Duodenal mucosa (tissue), 2 donors: Measurements from ENCODE around the gene UBE2L3.
"Not testable (repeated sequence)": the region's sequence is repeated elsewhere in the genome, so short reads cannot be mapped to it uniquely, and the experiment has no call there.

Experiments used
- H3K27ac ChIP-seq: one replicate; pipeline ENCODE4 v1.7.0; 2013; ENCODE audit warnings: low read depth, low read length
- H3K27me3 ChIP-seq, 2 donors: one replicate each; pipeline ENCODE4 v1.7.0; 2013; ENCODE audit warnings: low read length in 2 of 2, control low read depth in 1 of 2; ENCODE audit not compliant: insufficient read depth in 2 of 2, control insufficient read depth in 1 of 2
- H3K36me3 ChIP-seq, 2 donors: one replicate each; pipeline ENCODE4 v1.7.0; 2013; ENCODE audit warnings: low read length in 2 of 2, control low read depth in 1 of 2; ENCODE audit not compliant: insufficient read depth in 2 of 2, control insufficient read depth in 1 of 2
- H3K4me1 ChIP-seq, 2 donors: one replicate each; pipeline ENCODE4 v1.7.0; 2013; ENCODE audit warnings: low read length in 2 of 2, control low read depth in 1 of 2; ENCODE audit not compliant: insufficient read depth in 2 of 2, control insufficient read depth in 1 of 2
- H3K4me3 ChIP-seq, 2 donors: one replicate each; pipeline ENCODE4 v1.7.0; 2013; ENCODE audit warnings: low read length in 2 of 2, low read depth in 1 of 2
- H3K9ac ChIP-seq, 2 donors: one replicate each; pipeline ENCODE4 v1.7.0; 2013; ENCODE audit warnings: low read length in 2 of 2, low read depth in 1 of 2
- H3K9me3 ChIP-seq, 2 donors: one replicate each; pipeline ENCODE4 v1.7.0; 2013; ENCODE audit warnings: low read length in 2 of 2, control low read depth in 1 of 2; ENCODE audit not compliant: control insufficient read depth in 1 of 2

The UBE2L3 gene

GRCh38 chr22:21637450-21637849, 69.9 kb downstream of the UBE2L3 start:
- not testable (repeated sequence) for H3K36me3 ChIP-seq, H3K4me3 ChIP-seq, H3K27me3 ChIP-seq, H3K9me3 ChIP-seq, H3K4me1 ChIP-seq, H3K27ac ChIP-seq, H3K9ac ChIP-seq

GRCh38 chr22:21639359-21639758, 71.8 kb downstream of the UBE2L3 start:
- Histone ChIP-seq H3K4me1 (peaks cover 15 to 20% of the 10 kb centered on the region in 2 donors), H3K9me3 (no peaks in the 10 kb centered on the region), H3K36me3 (no peaks in the 10 kb centered on the region)

GRCh38 chr22:21640810-21641209, 73.3 kb downstream of the UBE2L3 start:
- peak overlapping the region in 1 of 2 donors; percentile 66 for H3K9ac ChIP-seq
- H3K36me3 ChIP-seq = peaks cover 0 to 7% of the 10 kb centered on the region in 2 donors
- H3K4me3 ChIP-seq = no peak overlapping the region
- no peak overlapping the region for H3K27ac ChIP-seq
- H3K4me1 ChIP-seq = peaks cover 15 to 20% of the 10 kb centered on the region in 2 donors
- H3K27me3 ChIP-seq = no peaks in the 10 kb centered on the region
- H3K9me3 ChIP-seq = no peaks in the 10 kb centered on the region

More at GRCh38 chr22:21639359-21639758, 71.8 kb downstream of the UBE2L3 start:
- Histone ChIP-seq H3K27ac (no peak overlapping the region), H3K27me3 (no peaks in the 10 kb centered on the region), H3K4me3 (no peak overlapping the region), H3K9ac (no peak overlapping the region)

GRCh38 chr22:21641417-21641788, 73.9 kb downstream of the UBE2L3 start:
- H3K4me3 ChIP-seq = peak overlapping the region; percentile 62 to 90
- peak overlapping the region; percentile 13 to 66 for H3K9ac ChIP-seq

GRCh38 chr22:21641789-21642583, 74.5 kb downstream of the UBE2L3 start, which contains the start of gene SDF2L1:
SDF2L1 (plus strand) TSS chr22:21642302; CDS start chr22:21642337, 35 bp downstream.
- Histone ChIP-seq H3K4me1 (peaks cover 15 to 26% of the 10 kb centered on the region in 2 donors), H3K9ac (peak within 1 kb of the TSS; percentile 66 to 72), H3K27me3 (no peaks in the 10 kb centered on the region), H3K36me3 (peaks cover 0 to 14% of the 10 kb centered on the region in 2 donors), H3K27ac (no peak within 1 kb of the TSS), H3K4me3 (peak within 1 kb of the TSS; percentile 86 to 90), H3K9me3 (no peaks in the 10 kb centered on the region)

More at GRCh38 chr22:21641417-21641788, 73.9 kb downstream of the UBE2L3 start:
- no peaks in the 10 kb centered on the region for H3K9me3 ChIP-seq
- no peaks in the 10 kb centered on the region for H3K27me3 ChIP-seq
- peaks cover 15 to 21% of the 10 kb centered on the region in 2 donors for H3K4me1 ChIP-seq
- peaks cover 0 to 11% of the 10 kb centered on the region in 2 donors for H3K36me3 ChIP-seq
- no peak overlapping the region for H3K27ac ChIP-seq

- Histone ChIP-seq H3K4me3 (peak overlapping the region; percentile 86 to 90), H3K27ac (no peak overlapping the region), H3K9me3 (no peaks in the 10 kb centered on the region), H3K4me1 (peaks cover 15 to 26% of the 10 kb centered on the region in 2 donors), H3K36me3 (peaks cover 0 to 18% of the 10 kb centered on the region in 2 donors), H3K9ac (peak overlapping the region; percentile 64 to 72), H3K27me3 (no peaks in the 10 kb centered on the region)
Observed at GRCh38 chr22:21642584-21643448, 75.3 kb downstream of the UBE2L3 start.

GRCh38 chr22:21643533-21644357, 76.2 kb downstream of the UBE2L3 start:
- Histone ChIP-seq H3K9ac (peak overlapping the region; percentile 64 to 72), H3K4me3 (peak overlapping the region; percentile 86 to 90)

GRCh38 chr22:21645513-21645912, 78.0 kb downstream of the UBE2L3 start:
- H3K4me3 ChIP-seq, H3K9me3 ChIP-seq, H3K27me3 ChIP-seq, H3K27ac ChIP-seq, H3K9ac ChIP-seq: not testable (repeated sequence)
- Histone ChIP-seq H3K36me3 (peaks cover 0 to 28% of the 10 kb centered on the region in 2 donors), H3K4me1 (peaks cover 15 to 26% of the 10 kb centered on the region in 2 donors)

More at GRCh38 chr22:21643533-21644357, 76.2 kb downstream of the UBE2L3 start:
- peaks cover 15 to 26% of the 10 kb centered on the region in 2 donors for H3K4me1 ChIP-seq
- H3K36me3 ChIP-seq = peaks cover 0 to 19% of the 10 kb centered on the region in 2 donors
- no peaks in the 10 kb centered on the region for H3K9me3 ChIP-seq
- H3K27ac ChIP-seq = no peak overlapping the region
- H3K27me3 ChIP-seq = no peaks in the 10 kb centered on the region
